Erythroblast (primary cell): ENCODE data around the gene SLC6A2.
A peak's percentile ranks its signal among the peaks of the same experiment; 100 is the strongest.

Experiments used
- DNase-seq, 2 experiments: peaks; one replicate each; lab custom pipeline; 2025; lab: John Stamatoyannopoulos, UW
- GATA1 ChIP-seq: IDR thresholded peaks from 2 replicates; pipeline ENCODE4 v1.6.1; 2011; ENCODE audit warnings: low read depth, mild to moderate bottlenecking, control low read depth, low read length, moderate library complexity
- POLR2A ChIP-seq: IDR thresholded peaks from 2 replicates; pipeline ENCODE4 v1.6.1; 2011; ENCODE audit warnings: mild to moderate bottlenecking, low read length

The SLC6A2 gene

GRCh38 chr16:55700961-55701360 lies 45.2 kb downstream of the SLC6A2 start:
- no peak for TF ChIP-seq GATA1
- no peak for TF ChIP-seq POLR2A
- no peak for DNase-seq

- TF ChIP-seq POLR2A: no peak
- TF ChIP-seq GATA1: no peak
- peak; percentile 47 to 61 for DNase-seq
Observed at GRCh38 chr16:55701442-55702319, 45.9 kb downstream of the SLC6A2 start.

GRCh38 chr16:55703003-55704001 lies 47.5 kb downstream of the SLC6A2 start:
- DNase-seq: peak; percentile 41 to 56
- no peak for TF ChIP-seq POLR2A
- TF ChIP-seq GATA1: no peak

- TF ChIP-seq POLR2A (no peak), GATA1 (no peak)
- no peak for DNase-seq
Observed at GRCh38 chr16:55706739-55707384, 51.1 kb downstream of the SLC6A2 start.

GRCh38 chr16:55709801-55710200 lies 54.0 kb downstream of the SLC6A2 start:
- no peak for DNase-seq
- no peak for TF ChIP-seq GATA1
- TF ChIP-seq POLR2A: no peak

GRCh38 chr16:55710466-55710865 lies 54.7 kb downstream of the SLC6A2 start:
- DNase-seq: no peak
- TF ChIP-seq POLR2A: no peak

GRCh38 chr16:55711959-55712876 lies 56.4 kb downstream of the SLC6A2 start:
- DNase-seq: peak; percentile 41 to 67
- no peak for TF ChIP-seq GATA1
- TF ChIP-seq POLR2A: no peak

- TF ChIP-seq GATA1 (no peak), POLR2A (no peak)
- no peak for DNase-seq
Observed at GRCh38 chr16:55713103-55713502, 57.3 kb downstream of the SLC6A2 start.

- TF ChIP-seq POLR2A: no peak
- no peak for TF ChIP-seq GATA1
- no peak for DNase-seq
Observed at GRCh38 chr16:55717326-55717725, 61.5 kb downstream of the SLC6A2 start.

- DNase-seq: no peak
- TF ChIP-seq POLR2A (no peak), GATA1 (no peak)
Observed at GRCh38 chr16:55725055-55725777, 69.4 kb downstream of the SLC6A2 start.

GRCh38 chr16:55728797-55729196 lies 73.0 kb downstream of the SLC6A2 start:
- TF ChIP-seq POLR2A: no peak
- no peak for TF ChIP-seq GATA1
- no peak for DNase-seq

GRCh38 chr16:55730115-55730514 lies 74.3 kb downstream of the SLC6A2 start:
- no peak for DNase-seq
- no peak for TF ChIP-seq POLR2A
- TF ChIP-seq GATA1: no peak

- no peak for TF ChIP-seq GATA1
- TF ChIP-seq POLR2A: no peak
Observed at GRCh38 chr16:55732496-55732895, 76.7 kb downstream of the SLC6A2 start.

More at GRCh38 chr16:55732496-55732895, 76.7 kb downstream of the SLC6A2 start:
- no peak for DNase-seq
